HUES64 (cell line): ENCODE results near the gene ANK3.
"Not testable (repeated sequence)": the region's sequence is repeated elsewhere in the genome, so short reads cannot be mapped to it uniquely, and the experiment has no call there.

Experiments
- H3K27ac ChIP-seq: 2 replicates; pipeline ENCODE4 v1.7.0; 2013; ENCODE audit warnings: low read depth, low read length, inconsistent platforms
- H3K27me3 ChIP-seq: 2 replicates; pipeline ENCODE4 v1.6.1; 2013; ENCODE audit warnings: mild to moderate bottlenecking, low read length; ENCODE audit not compliant: insufficient read depth
- H3K36me3 ChIP-seq: 2 replicates; pipeline ENCODE4 v1.6.1; 2013; ENCODE audit warnings: mild to moderate bottlenecking, low read length; ENCODE audit not compliant: insufficient read depth
- H3K4me1 ChIP-seq: 2 replicates; pipeline ENCODE4 v1.6.1; 2013; ENCODE audit warnings: mild to moderate bottlenecking, low read length, moderate library complexity; ENCODE audit not compliant: insufficient read depth
- H3K4me3 ChIP-seq: 2 replicates; pipeline ENCODE4 v1.5.1; 2013; ENCODE audit warnings: mild to moderate bottlenecking, low read length, moderate library complexity
- H3K9ac ChIP-seq: 2 replicates; pipeline ENCODE4 v1.6.1; 2013; ENCODE audit warnings: mild to moderate bottlenecking, low read depth, low read length
- H3K9me3 ChIP-seq: 2 replicates; pipeline ENCODE4 v1.6.1; 2013; ENCODE audit warnings: low read depth, low read length; ENCODE audit not compliant: insufficient read depth
- WGBS: fragments of 150-250, 120-280 bp; methylation state at CpG from one replicate; pipeline ENCODE4 v1.1.7; 2013; ENCODE audit warnings: missing lambda C conversion rate; 5-methylcytosine and 5-hydroxymethylcytosine counted together

The ANK3 gene

DNA sequence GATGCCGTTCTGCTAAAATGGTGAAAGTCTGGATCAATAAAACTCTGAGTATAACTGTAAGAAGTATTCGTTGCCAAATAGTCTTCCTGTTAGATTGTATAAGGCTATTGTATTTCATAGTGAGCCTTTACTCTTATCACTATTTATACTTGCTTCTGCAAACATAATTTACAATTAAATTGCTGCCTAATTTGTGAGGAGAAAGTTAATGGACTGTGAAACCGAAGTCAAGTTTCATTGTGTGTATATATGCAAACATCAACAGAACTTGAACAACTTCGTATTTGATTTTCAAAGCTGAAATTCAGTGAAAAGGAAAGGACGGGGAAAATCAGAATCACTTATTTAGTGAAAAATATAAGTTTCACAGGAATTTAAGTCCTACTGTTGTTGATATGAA is 347.4 kb downstream of the ANK3 start:
- 67% methylated on average over 4 of the region's 5 CpGs for WGBS
- H3K36me3 ChIP-seq: 0 out of 2 replicates have a peak, but pooled peaks cover 3% of the 10 kb centered on the region
- H3K27me3 ChIP-seq: no peaks in the 10 kb centered on the region
- no peak overlapping the region for H3K4me3 ChIP-seq
- no peaks in the 10 kb centered on the region for H3K4me1 ChIP-seq
- H3K27ac ChIP-seq: no peak overlapping the region
- H3K9ac ChIP-seq: no peak overlapping the region
- H3K9me3 ChIP-seq: no peaks in the 10 kb centered on the region

DNA sequence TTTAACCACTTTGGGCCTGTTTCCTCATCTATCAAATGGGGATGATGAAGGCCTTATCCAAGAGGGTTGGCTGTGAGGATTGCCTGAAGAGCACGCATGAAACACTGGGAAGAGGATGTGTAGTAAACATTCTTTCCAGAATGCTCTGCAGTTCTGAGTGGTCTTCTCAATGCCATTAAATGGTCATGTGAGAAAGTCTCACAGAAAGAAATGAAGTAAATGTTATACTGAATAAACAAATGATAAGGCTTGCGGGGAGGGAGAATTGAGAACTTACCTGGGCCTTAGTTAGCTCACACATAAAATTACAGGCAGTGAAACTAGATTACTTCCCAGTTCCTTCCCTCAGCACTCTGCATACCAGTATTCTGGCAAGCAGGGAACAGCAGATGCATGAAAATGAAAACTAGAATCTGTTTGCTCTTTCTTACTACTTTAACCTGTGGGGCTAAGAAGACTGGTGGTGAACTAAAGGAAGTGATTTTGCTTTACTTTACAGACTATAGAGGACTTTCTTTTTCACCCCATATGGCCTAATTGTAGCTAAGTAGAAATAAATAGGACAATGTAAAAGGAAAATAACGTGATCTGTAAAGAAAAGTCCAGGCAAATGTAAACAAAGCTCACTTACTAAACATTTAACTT is 348.1 kb downstream of the ANK3 start:
- Histone ChIP-seq H3K9me3 (no peaks in the 10 kb centered on the region), H3K4me3 (no peak overlapping the region), H3K9ac (no peak overlapping the region), H3K27me3 (no peaks in the 10 kb centered on the region), H3K36me3 (0 out of 2 replicates have a peak, but pooled peaks cover 3% of the 10 kb centered on the region), H3K27ac (no peak overlapping the region), H3K4me1 (no peaks in the 10 kb centered on the region)
- 96% methylated on average over 2 of the region's 3 CpGs for WGBS

DNA sequence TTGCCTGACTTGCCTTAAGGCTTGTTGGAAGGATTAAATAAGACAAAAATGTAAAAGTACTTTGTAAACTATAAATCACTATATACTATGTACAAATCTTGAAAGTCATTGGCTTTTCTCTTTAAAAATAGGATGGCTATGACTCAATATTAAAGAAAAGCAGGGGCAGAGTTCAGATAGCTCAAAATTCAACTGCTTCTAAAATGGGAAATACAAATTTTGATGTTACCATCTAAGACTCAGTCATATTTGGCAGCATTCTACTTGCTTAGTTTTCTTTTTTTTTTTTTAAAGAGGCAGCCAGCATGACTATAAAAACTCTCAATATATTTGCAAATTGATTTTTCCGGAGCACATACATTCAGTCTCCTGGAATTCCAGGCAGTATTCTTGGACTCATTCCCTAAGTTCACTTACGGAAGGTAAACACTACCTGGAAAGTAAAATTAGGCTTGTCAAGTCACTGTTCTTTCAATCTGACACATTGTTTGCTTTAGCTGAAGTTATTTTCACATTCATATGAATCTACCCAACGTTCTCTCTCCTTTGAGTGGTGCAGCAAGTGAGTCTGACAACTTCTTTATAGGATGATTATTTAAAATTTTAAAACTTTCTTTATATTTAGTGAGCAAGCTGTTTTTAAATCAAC is 349.5 kb downstream of the ANK3 start:
- H3K4me3 ChIP-seq: no peak overlapping the region
- no peaks in the 10 kb centered on the region for H3K9me3 ChIP-seq
- H3K27ac ChIP-seq: no peak overlapping the region
- H3K27me3 ChIP-seq: no peaks in the 10 kb centered on the region
- H3K9ac ChIP-seq: no peak overlapping the region
- 0 out of 2 replicates have a peak, but pooled peaks cover 3% of the 10 kb centered on the region for H3K36me3 ChIP-seq
- no peaks in the 10 kb centered on the region for H3K4me1 ChIP-seq
- WGBS: 95% methylated on average over 3 of the region's 3 CpGs

DNA sequence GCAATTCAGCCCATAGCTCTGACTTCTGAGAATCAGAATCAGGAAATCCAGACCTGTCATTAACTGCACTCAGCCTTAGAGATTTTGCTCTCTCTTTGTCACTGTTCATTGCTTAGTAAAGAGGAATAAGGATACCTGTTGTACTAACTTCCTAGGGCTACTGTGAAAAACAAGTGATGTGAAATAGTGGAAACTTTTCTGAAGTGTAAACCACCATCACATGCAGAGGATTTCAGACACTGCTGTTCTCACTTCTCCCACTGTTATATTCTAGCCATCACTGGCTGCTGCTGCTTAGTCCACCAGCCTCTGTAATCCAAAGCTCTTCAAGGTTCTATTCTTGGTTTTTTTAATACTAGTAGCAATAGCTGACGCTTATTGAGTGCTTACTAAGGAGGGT is 353.7 kb downstream of the ANK3 start:
- H3K9me3 ChIP-seq: no peaks in the 10 kb centered on the region
- 0 out of 2 replicates have a peak, but pooled peaks cover 3% of the 10 kb centered on the region for H3K36me3 ChIP-seq
- H3K27me3 ChIP-seq: no peaks in the 10 kb centered on the region
- WGBS: 90% methylated on average over 1 of the region's 1 CpG
- H3K9ac ChIP-seq: no peak overlapping the region
- no peaks in the 10 kb centered on the region for H3K4me1 ChIP-seq
- no peak overlapping the region for H3K27ac ChIP-seq
- H3K4me3 ChIP-seq: no peak overlapping the region

DNA sequence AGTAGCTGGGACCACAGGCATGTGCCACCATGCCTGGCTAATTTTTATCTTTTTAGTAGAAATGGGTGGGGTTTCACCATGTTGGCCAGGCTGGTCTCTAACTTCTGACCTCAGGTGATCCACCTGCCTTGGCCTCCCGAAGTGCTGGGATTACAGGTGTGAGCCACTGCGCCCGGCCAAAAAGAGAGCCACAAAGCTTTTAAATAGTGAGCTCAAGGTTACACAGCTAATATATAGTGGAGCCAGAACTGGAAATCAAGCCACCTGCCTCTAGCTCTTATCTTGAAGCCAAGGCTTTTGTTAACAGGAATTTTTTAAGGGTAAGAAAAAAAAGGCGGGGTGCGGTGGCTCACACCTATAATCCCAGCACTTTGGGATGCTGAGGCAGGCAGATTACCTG is 354.3 kb downstream of the ANK3 start:
- not testable (repeated sequence) for H3K4me1 ChIP-seq, H3K9me3 ChIP-seq, H3K4me3 ChIP-seq, H3K9ac ChIP-seq, H3K27me3 ChIP-seq, H3K36me3 ChIP-seq, H3K27ac ChIP-seq
- 93% methylated on average over 5 of the region's 5 CpGs for WGBS

DNA sequence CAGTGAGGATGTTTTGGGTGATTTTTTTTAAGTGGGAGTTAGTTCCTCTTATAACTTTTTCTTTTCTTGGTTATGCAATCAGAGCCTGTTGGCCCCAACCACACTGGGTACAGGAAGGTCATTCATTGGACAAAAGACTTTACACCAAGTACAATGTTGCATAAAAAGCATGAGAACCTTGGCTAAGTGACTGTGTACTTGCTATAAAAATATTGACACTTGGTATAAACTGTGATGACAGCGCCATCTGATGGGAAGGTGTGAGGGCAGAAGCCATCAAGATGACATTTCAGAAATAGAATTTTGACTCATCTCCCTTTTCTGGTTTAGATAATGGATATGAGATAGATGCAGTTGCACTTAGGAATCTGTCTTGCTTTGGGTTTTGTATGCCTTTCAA is 357.0 kb downstream of the ANK3 start:
- Histone ChIP-seq H3K9ac (no peak overlapping the region), H3K36me3 (no peaks in the 10 kb centered on the region), H3K27ac (no peak overlapping the region), H3K27me3 (no peaks in the 10 kb centered on the region), H3K4me3 (no peak overlapping the region), H3K9me3 (no peaks in the 10 kb centered on the region), H3K4me1 (no peaks in the 10 kb centered on the region)
- 66% methylated on average over 1 of the region's 1 CpG for WGBS

DNA sequence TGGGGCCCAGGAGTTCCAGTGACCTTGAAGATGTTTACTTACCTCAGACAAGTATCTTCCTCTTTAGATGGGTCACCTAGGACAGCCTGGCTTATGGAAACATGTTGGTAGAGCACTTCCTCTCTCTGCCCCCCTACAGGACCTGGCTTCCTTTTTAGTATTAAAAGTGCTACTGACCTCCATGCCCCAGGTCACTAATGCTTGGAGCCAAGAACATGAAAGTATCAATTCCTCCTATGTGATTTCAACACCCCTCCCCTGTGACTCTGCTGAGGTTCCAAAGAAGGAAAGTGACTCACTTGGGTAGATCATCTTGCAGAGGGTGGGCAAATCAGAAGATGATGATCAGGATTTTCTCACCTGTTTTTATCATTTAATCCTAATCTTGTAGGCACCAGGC is 358.0 kb downstream of the ANK3 start:
- Histone ChIP-seq H3K9me3 (no peaks in the 10 kb centered on the region), H3K4me1 (no peaks in the 10 kb centered on the region), H3K9ac (no peak overlapping the region), H3K27ac (no peak overlapping the region), H3K27me3 (no peaks in the 10 kb centered on the region), H3K36me3 (no peaks in the 10 kb centered on the region), H3K4me3 (no peak overlapping the region)

DNA sequence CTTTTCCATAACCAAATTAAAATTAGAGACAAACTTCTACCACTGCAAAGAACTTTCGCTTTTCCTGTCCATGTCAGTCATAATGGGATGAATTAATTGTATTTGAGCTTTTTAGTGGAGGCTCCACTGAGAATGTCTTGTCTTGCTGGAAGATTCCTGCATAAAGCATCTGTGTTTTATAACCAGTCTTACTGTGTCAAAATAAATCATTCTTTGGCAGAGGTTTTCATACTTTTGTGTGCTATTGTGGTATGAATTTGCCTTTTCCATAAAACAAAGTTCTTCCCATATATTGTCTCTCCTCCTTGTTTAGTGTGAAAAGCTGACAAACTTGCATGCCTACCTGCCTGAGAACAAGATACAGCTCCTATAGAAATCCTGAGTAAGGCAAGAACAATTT is 358.5 kb downstream of the ANK3 start:
- Histone ChIP-seq H3K4me3 (no peak overlapping the region), H3K27me3 (no peaks in the 10 kb centered on the region), H3K36me3 (no peaks in the 10 kb centered on the region), H3K9me3 (no peaks in the 10 kb centered on the region), H3K4me1 (no peaks in the 10 kb centered on the region), H3K9ac (no peak overlapping the region), H3K27ac (no peak overlapping the region)
- WGBS: 89% methylated on average over 1 of the region's 1 CpG

DNA sequence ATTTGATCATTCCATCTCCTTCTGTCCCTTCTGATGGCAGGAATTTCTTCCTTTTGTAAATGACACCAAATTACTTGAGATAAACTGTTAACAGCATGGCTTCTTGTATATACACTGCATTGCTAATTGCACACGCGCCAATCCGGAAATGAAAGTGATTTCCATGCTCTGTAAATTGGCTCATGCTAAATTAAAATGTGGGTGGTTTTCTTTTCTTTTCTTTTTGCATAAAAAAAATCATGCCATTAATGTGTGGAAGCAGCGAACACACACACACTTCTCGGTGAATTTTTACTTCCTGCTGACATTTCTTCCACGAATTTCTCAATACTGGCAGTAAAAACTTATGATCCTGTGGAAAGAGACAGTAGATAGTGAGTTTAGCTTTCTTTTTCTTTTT is 360.2 kb downstream of the ANK3 start:
- Histone ChIP-seq H3K9ac (no peak overlapping the region), H3K27ac (no peak overlapping the region), H3K4me1 (no peaks in the 10 kb centered on the region), H3K4me3 (no peak overlapping the region), H3K27me3 (no peaks in the 10 kb centered on the region), H3K36me3 (no peaks in the 10 kb centered on the region), H3K9me3 (no peaks in the 10 kb centered on the region)
- 95% methylated on average over 6 of the region's 6 CpGs for WGBS

DNA sequence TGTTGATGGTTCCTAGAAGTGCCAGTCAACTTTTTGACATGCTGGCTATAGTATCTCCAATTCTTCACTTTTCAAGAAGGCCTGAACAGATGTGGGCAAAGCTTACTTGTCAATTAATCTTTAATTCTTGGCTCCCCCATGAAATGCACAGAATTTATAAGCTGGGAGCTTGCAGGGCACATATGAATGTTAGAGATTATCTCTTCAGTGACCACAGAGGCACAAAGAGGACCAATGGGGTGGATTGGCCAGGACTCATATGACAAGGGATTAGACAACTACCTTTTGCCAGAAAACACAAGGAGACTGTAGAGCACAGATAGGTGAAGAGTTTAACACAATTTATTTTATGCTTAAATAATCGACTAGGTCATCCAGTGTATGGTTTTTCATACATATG is 361.6 kb downstream of the ANK3 start:
- WGBS: no CpG with 5 or more reads among the region's 1 CpG
- Histone ChIP-seq H3K9ac (no peak overlapping the region), H3K27me3 (no peaks in the 10 kb centered on the region), H3K4me1 (no peaks in the 10 kb centered on the region), H3K36me3 (no peaks in the 10 kb centered on the region), H3K9me3 (no peaks in the 10 kb centered on the region), H3K27ac (no peak overlapping the region), H3K4me3 (no peak overlapping the region)

DNA sequence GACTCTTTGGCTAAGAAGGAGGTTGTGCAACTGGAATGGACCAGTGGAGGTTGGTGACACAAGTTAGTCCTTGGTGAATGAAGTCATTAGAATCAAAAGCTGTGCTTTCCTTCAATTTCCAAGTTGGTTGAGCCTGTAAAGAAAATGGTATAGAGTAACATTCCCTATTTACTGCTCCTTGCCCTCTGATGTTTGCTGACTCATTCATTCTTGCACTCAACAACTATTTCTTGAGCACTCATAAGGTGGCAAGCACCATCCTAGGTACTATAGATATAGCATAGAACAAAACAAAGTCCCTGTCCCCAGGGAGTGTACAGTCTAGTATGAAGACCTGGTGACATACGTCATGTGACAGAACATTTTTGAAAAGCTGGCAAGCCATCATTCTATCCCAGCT is 364.4 kb downstream of the ANK3 start:
- Histone ChIP-seq H3K9me3 (no peaks in the 10 kb centered on the region), H3K27me3 (no peaks in the 10 kb centered on the region), H3K27ac (no peak overlapping the region), H3K9ac (no peak overlapping the region), H3K4me3 (no peak overlapping the region), H3K4me1 (no peaks in the 10 kb centered on the region), H3K36me3 (no peaks in the 10 kb centered on the region)
- WGBS: 100% methylated on average over 1 of the region's 1 CpG

DNA sequence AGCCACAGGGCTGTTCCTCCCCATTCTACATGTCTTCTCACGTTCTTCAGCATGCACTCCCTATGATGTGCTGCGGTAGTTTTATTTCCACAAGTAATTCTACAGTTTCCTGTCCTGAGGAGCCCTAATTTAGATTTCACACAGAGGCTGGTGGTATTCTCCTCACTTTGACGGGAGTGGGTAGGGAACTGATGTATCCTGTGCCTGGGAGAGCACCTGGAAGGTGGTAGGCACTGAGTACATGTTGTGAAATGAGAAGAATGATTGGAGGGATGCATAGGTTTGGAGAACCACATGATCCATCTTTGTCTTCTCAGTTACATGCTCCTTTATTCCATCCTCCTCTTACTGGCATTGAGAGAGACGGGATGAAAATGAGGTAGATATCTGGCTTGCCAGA is 365.2 kb downstream of the ANK3 start:
- H3K9me3 ChIP-seq: no peaks in the 10 kb centered on the region
- no peaks in the 10 kb centered on the region for H3K36me3 ChIP-seq
- H3K27ac ChIP-seq: no peak overlapping the region
- H3K4me3 ChIP-seq: no peak overlapping the region
- 96% methylated on average over 3 of the region's 4 CpGs for WGBS
- no peaks in the 10 kb centered on the region for H3K4me1 ChIP-seq
- no peak overlapping the region for H3K9ac ChIP-seq
- H3K27me3 ChIP-seq: no peaks in the 10 kb centered on the region
